Renal cortical epithelial cell (primary cell): ENCODE data around the gene ZNF546. TPM values are rescaled to one million over a fixed set of nuclear protein-coding genes. Genes with fewer than 3 reads are reported as not detected.
"Not testable (repeated sequence)": the region's sequence is repeated elsewhere in the genome, so short reads cannot be mapped to it uniquely, and the experiment has no call there.

Experiments
- DNase-seq: peaks from one replicate; pipeline ENCODE4 v3.0.0-alpha.2; 2011; ENCODE audit warnings: low read depth
- total RNA-seq: library from RNA; depleted of rRNA; stranded (reverse); fragments of >200 nt; gene quantifications from 2 replicates; pipeline ENCODE4 v1.2.3, GENCODE V29; 2014

Gene ZNF546
- total RNA-seq, 1 donor from 2014 or later = 5.7 TPM

DNA sequence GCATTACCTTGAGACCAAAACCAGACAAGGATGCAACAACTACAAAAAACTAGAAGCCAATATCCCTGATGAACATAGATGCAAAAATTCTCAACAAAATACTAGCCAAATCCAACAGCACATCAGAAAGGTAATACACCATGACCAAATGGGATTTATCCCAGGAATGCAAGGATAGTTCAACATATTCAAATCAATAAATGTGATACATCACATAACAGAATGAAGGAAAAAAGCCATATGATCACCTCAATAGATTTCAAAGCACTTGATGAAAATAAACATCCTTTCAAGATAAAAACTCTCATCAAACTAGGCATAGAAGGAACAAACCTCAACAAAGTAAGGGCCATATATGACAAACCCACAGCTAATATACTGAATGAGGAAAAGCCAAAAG is 10.2 kb upstream of the ZNF546 start:
- no peak for DNase-seq

DNA sequence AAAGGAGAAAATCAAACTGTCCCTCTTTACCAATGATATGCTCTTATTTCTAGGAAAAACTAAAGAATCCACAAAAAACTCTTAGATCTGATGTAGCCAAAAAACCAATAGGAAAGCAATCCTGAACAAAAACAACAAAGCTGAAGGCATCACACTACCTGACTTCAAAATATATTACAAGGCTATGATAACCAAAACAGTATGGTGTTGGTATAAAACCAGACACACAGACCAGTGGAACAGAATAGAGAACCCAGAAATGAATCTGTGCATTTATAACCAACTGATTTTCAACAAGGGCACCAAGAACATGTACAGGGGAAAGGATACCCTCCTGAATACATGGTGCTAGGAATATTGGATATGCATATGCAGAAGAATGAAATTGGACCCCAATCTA is 9.7 kb upstream of the ZNF546 start:
- DNase-seq = no peak

DNA sequence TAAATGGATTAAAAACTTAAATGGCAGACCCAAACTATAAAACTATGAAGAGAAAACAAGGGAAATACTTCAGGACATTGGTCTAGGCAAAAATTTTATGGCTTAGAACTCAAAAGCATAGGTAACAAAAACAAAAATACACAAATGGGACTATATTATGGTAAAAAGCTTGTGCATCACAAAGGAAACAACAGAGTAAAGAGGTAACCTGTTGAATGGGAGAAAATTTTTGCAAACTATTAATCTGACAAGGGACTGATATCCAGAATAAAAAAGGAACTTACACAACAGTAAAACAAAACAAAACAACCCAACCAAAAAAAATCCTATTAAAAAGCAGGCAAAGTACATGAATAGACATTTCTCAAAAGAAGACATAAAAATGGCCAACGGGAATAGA is 9.3 kb upstream of the ZNF546 start:
- no peak for DNase-seq

DNA sequence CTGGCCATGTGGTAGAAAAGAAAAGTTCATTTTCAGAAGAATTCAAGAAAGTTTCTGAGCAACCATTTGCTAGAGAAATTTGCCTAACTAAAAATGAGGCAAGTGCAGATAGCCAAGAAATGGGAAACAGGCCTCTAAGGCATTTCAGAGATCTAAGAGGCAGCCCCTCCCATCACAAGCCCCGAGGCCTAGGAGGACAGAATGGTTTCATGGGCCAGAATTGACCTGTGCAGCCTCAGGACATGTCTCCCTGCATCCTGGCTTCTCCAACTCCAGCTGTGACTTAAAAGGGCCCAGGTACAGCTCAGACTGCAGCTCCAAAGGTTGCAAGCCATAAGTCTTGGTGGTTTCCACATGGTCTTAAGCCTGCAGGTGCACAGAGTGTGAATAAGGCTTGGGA is 3.3 kb upstream of the ZNF546 start:
- no peak for DNase-seq

GRCh38 chr19:39994361-39994760 is 2.5 kb upstream of the ZNF546 start:
- DNase-seq = no peak

- DNase-seq = no peak
Measured at GRCh38 chr19:39995794-39996193, 1.1 kb upstream of the ZNF546 start.

GRCh38 chr19:39996218-39996810 is 546 bp upstream of the ZNF546 start:
- peak; percentile 62 for DNase-seq

DNA sequence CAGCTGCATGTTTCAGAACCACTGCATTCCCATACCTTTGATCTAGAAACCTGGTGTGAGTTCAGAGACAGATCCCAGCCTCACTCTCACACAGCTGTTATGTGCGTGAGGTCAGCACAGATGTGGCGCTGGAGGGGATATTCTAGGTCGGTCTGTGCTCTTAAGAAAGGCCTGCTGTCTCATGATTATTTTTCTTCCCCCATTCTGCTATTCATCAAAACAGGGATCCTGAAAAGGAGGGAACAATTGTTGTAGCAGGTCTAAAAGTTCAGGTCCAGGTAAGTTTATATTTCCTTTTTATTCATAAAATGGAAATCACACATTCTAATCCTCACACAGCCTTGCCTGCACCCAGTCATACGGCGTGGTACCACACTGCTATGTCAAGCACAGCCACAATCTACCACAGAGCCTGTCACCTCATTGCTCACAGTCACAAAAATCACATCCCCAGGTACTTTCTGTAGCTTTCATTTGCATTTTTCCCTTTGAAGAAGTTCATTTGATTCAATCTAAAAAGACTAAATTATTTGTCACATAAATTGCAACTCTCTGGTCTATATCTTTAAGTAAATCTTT is 867 bp downstream of the ZNF546 start:
- no peak for DNase-seq

- DNase-seq = no peak
Measured at GRCh38 chr19:39998501-39998900, 1.6 kb downstream of the ZNF546 start.

DNA sequence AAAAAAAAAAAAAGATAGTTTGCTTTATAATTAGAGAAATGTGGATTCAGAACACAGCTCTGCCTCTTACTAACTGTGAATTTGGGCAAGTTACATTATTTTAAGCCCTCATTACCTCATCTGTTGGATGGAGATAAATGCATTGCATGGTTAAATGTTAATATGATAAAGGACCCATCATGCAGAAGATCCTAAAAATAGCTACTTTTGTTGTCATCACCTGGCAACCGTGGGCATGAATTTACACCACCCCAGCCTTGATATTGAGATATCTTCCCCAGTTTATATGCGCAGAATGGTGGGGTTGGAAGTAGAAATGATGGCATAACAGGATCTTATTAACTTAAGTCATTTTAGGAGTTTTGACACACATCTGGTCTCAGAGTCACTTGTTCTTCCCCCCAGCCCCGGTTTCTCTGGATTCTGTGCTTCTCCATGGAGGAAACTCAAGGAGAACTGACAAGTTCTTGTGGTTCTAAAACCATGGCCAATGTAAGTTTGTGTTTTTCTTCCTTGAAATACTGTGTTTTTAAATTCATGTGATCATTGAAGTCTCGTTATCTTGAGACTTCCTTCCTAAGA is 8.9 kb downstream of the ZNF546 start:
- DNase-seq = no peak

DNA sequence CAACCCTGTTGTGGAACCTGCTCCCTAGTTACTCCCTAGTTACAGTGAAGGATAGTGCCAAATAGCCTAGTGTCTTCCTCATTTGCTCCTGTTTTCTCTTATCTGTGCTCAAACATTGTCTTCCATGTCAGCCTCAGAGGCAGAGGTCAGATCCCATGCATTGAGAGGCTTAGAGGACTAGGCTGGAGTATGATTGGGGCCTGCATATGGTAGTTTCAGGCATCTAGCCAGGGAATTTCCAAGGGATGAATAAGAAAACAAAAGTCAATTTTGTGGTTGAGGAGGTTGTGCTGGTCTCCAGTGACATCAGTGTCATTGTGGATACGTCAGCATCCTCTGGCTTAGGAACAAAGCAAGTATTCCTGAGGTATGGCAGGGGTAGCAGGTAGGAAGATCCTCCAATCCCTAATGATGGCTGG is 9.4 kb downstream of the ZNF546 start:
- DNase-seq = peak; percentile 42

GRCh38 chr19:40009674-40010073 is 12.8 kb downstream of the ZNF546 start:
- DNase-seq = no peak

DNA sequence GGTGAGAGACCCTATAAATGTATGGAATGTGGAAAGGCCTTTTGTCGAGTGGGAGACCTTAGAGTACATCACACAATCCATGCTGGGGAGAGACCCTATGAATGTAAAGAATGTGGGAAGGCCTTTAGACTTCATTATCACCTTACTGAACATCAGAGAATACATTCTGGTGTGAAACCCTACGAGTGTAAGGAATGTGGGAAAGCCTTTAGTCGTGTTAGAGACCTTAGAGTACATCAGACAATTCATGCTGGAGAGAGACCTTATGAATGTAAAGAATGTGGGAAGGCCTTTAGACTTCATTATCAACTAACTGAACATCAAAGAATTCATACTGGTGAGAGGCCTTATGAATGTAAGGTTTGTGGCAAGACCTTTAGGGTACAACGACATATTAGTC is 17.1 kb downstream of the ZNF546 start:
- DNase-seq = no peak

- DNase-seq = no peak
Measured at GRCh38 chr19:40023969-40024368, 27.1 kb downstream of the ZNF546 start.

- DNase-seq = no peak
Measured at GRCh38 chr19:40025938-40026596, 29.2 kb downstream of the ZNF546 start.

- no peak for DNase-seq
Measured at GRCh38 chr19:40026597-40026970, 29.7 kb downstream of the ZNF546 start.

DNA sequence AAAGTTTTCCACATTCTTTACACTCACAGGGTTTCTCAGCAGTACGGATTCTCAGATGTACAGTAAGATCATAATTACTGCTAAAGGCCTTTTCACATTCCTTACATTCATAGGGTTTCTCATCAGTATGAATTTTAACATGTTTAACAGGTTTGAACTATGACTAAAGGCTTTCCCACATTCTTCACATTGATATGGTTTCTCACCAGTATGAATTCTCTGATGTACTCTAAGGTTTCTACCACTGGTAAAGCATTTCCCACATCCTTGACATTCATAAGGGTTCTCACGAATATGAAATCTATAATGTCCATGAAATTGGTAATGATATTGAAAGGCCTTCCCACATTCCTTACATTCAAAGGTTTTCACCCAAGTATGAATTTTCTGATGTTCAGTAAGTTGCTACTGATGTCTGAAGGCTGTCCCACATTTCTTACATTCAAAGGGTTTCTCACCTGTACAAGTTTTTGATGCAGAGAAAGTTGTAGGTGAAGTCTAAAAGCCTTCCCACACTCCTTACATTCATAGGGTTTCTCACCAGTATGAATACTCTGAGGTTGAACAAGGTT is 37.2 kb downstream of the ZNF546 start:
- no peak for DNase-seq

- DNase-seq = no peak
Measured at GRCh38 chr19:40035996-40036395, 39.1 kb downstream of the ZNF546 start.

DNA sequence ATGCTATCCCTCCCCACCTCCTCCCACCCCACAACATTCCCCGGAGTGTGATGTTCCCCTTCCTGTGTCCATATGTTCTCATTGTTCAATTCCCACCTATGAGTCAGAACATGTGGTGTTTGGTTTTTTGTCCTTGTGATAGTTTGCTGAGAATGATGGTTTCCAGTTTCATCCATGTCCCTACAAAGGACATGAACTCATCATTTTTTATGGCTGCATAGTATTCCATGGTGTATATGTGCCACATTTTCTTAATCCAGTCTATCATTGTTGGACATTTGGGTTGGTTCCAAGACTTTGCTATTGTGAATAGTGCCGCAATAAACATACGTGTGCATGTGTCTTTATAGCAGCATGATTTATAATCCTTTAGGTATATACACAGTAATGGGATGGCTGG is 41.2 kb downstream of the ZNF546 start:
- not testable (repeated sequence) for DNase-seq

DNA sequence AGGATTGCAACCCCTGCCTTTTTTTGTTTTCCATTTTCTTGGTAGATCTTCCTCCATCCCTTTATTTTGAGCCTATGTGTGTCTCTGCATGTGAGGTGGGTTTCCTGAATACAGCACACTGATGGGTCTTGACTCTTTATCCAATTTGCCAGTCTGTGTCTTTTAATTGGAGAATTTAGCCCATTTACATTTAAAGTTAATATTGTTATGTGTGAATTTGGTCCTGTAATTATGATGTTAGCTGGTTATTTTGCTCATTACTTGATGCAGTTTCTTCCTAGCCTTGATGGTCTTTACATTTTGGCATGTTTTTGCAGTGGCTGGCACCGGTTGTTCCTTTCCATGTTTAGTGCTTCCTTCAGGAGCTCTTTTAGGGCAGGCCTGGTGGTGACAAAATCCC is 44.9 kb downstream of the ZNF546 start:
- DNase-seq = not testable (repeated sequence)

GRCh38 chr19:40053491-40053890 is 56.6 kb downstream of the ZNF546 start:
- no peak for DNase-seq

DNA sequence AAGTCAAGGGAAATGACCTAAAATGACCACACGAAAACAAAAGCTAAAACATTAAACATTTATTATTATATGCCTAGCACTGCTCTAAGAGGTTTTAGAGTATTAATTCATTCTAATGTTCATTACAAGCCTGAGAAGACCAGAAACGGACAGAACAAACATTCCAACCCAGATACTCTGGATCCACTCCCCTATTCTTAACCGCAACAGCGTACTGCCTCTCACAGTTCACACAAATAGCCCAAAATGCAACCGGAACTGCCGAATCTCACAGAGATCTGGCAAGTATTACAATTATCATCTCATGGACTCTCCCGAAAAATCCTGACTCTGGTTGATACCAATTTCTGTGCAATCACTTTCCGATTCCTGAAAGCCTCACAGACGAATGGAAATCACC is 57.8 kb downstream of the ZNF546 start:
- no peak for DNase-seq

GRCh38 chr19:40055049-40055448 is 58.2 kb downstream of the ZNF546 start:
- DNase-seq = no peak
